ENCODE measurements around the gene SEC16A.
"Not testable (repeated sequence)": the region's sequence is repeated elsewhere in the genome, so short reads cannot be mapped to it uniquely, and the experiment has no call there.

Gene SEC16A

GRCh38 chr9:136421791-136422190 lies 61.0 kb downstream of the SEC16A start:
- no peak for FAIRE-seq

GRCh38 chr9:136419092-136419420 lies 63.8 kb downstream of the SEC16A start:
- no peak for FAIRE-seq

DNA sequence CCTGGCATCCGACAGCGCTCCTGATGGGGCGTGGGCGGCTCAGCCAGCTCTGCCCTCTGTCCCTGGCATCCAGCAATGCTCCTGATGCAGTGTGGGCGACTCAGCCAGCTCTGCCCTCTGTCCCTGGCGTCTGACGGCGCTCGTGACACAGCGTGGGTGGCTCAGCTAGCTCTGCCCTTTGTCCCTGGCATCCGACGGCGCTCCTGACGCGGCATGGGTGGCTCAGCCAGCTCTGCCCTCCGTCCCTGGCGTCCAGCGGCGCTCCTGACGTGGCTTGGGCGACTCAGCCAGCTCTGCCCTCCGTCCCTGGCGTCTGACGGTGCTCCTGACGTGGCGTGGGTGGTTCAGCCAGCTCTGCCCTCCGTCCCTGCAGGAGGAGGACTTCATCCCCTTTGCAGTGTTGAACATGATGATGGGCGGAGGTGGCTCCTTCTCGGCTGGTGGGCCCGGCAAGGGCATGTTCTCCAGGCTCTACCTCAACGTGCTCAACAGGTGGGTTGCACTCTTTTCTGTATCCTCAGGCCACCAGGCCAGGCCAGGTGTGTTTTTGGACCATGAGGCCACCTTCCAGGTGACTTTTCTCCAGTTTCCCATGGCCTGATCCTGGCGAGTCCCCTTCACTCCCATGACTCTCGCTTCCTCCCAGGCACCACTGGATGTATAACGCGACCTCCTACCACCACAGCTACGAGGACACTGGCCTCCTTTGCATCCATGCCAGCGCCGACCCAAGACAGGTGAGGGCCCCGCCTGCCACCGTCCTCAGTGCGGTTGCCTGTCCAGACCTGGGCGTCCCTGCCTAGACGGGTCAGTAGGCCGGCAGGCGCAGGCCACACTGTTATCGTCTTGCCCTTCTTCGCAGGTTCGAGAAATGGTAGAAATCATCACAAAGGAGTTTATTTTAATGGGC lies 64.4 kb downstream of the SEC16A start:
- FAIRE-seq = no peak

- FAIRE-seq = no peak
Observed at GRCh38 chr9:136416914-136417313, 65.9 kb downstream of the SEC16A start.

GRCh38 chr9:136416427-136416826 lies 66.4 kb downstream of the SEC16A start:
- no peak for FAIRE-seq

- FAIRE-seq = no peak
Observed at GRCh38 chr9:136412962-136413361, 69.9 kb downstream of the SEC16A start.

GRCh38 chr9:136411378-136411777 lies 71.5 kb downstream of the SEC16A start:
- no peak for FAIRE-seq

DNA sequence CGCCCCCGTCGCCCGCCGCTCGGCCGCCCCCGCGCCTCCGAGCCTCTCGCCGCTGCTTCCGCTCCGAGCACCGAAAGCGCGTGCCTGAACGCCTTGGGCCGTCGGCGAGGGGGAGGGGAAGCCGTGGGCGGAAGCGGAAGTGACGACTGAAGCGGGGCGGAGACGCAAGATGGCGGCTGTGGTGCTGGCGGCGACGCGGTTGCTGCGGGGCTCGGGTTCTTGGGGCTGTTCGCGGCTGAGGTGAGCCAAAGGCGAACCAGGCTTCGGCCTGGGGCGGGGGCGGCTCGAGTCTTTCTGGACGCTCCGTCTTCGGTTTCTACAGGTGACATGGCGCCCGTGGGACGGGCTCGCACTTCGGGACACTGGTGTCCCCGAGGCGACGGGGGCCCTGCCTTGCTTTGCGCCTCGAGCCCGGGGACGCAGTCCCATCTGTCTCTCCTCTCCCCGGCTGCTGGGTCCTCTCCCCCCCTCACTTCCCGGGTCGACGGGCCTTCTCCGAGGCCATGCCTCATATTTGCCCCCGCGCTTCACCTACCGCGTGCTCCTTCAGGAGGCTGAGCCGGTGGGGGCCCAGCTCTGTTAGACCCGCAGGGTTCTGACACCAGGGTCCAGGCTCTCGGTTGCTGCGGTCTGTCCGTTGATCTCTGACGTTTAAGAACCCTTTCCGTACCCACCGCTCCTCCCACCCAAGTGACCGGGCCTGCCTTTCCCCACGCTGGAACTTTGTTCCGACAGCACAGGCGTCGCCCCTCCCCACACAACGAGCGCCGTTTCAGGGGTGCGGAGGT lies 72.1 kb downstream of the SEC16A start, which contains the start of the genes ENTR1 and PMPCA:
Gene ENTR1 (minus strand): TSS at position 115 of the 788 bp plus-strand sequence. CDS start 217 bp downstream, outside the sequence.
Gene PMPCA (plus strand): TSS at position 159 of the 788 bp plus-strand sequence. CDS start 11 bp downstream, at position 170.
- FAIRE-seq = no peak

DNA sequence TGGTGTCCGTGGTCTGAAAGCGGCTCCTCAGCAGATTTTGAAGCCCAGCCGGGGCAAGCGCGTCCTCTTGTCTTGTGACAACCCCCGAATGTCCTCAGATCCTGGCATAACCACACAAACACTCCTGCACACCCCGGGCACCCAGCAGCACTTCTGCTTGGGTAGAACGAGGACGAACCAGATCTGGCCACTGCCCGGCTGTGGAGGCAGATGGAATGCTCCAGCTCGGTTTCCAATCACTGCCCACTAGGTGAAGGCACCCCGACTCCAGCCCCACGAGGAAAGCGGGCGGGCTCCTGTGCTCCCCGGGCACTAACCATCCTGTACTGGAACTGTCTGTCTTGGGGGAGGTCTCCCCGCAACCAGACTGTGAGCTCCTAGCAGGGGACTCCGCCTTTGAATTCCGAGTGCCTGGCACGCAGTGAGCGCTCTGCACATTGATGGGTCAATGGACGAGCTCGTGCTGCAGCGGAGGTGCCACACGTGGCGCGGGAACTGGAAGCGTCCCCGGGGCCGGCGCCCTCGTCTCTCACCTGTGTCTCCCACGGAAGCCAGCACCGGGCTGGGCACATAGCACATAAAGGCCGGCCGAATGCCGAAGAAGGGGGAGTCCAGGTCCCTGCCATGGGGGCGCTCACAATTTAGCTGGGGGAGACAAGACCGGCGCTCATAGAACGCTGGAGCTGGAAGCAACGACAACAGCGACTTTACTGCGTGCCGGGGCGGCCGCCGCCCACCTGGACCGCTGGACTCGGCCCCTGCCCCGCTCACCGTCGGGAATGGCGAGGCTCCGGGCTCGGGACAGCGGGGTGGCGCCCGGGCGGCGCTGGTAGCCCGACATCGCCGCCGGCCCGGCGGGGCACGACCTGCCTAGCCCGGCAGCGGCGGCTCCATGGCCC lies 73.0 kb downstream of the SEC16A start:
- FAIRE-seq = no peak

DNA sequence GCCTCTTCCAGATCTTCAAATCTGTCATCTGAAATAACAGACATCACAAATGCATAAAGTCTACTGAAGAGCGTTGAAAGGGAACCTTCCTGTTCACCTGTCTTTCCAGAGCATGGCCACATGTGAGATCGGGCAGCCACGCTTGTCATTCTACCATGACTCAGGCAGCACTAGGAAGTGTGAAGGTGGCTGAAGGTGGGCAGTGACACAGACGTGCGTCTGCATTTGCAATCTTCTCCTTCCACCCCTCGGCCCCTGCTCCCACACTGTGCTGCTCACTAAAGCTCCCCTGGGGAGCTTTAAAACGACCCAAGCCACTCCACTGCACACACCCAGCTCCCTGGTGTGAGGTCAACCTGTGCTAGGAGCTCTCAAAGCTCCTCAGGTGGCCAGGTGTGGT lies 74.9 kb downstream of the SEC16A start:
- no peak for FAIRE-seq

- not testable (repeated sequence) for FAIRE-seq
Observed at GRCh38 chr9:136407061-136407460, 75.8 kb downstream of the SEC16A start.

DNA sequence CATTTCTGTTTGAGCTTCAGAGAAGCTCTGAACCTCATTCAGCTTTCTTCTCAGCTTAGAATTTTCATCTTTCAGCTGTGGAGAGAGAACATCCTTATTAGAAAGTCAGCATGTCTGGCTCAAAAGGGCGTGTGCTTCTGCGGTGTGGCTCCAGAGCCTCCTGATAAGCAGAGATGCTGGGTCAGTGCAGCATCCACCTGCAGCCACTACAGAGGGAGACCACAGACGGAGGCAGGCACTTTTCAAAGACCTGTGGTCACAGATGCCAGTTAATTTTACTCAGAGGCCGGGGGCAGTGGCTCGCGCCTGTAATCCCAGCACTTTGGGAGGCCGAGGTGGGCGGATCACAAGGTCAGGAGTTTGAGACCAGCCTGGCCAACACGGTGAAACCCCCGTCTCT lies 76.9 kb downstream of the SEC16A start:
- FAIRE-seq = not testable (repeated sequence)

- FAIRE-seq = no peak
Observed at GRCh38 chr9:136405481-136405880, 77.4 kb downstream of the SEC16A start.

GRCh38 chr9:136404801-136405136 lies 78.1 kb downstream of the SEC16A start:
- FAIRE-seq = no peak

GRCh38 chr9:136403915-136404800 lies 78.7 kb downstream of the SEC16A start:
- no peak for FAIRE-seq

- no peak for FAIRE-seq
Observed at GRCh38 chr9:136403538-136403914, 79.3 kb downstream of the SEC16A start.

- no peak for FAIRE-seq
Observed at GRCh38 chr9:136402067-136402466, 80.8 kb downstream of the SEC16A start.

DNA sequence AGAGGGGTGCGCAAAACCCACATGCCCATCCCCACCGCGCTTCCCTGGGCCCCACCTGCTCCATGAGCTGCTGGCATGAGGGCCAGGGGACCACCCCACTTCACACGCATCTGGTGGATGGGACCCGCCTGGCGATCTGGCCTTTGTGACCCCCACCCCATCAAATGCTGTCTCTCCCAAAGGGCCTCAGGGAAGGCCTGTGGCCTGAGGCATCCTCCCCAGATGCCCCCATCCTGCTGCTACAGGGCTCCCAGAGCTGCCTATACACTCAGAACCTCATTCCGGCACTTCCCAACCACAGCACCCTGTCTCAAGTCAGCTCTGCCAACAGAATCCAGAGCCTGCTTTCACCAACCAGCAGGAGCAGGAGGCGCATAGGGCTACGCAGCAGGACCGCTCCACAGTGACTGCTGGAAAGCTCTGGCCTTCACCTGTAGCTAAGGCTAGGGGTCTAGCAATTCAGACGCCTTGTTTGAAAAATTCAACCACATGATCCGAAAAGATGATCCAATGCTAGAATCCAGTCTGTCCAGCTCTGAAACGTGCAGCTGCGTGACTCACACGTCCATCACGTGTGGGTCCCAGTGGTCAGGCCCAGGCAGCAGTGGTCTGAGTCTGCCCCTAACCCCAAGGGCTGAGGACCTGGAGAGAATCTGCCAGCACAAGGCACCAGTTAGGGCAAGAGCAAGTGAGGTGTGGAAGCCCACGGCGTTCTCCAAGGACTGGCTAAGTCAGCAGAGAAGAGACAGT lies 81.5 kb downstream of the SEC16A start:
- FAIRE-seq = no peak

DNA sequence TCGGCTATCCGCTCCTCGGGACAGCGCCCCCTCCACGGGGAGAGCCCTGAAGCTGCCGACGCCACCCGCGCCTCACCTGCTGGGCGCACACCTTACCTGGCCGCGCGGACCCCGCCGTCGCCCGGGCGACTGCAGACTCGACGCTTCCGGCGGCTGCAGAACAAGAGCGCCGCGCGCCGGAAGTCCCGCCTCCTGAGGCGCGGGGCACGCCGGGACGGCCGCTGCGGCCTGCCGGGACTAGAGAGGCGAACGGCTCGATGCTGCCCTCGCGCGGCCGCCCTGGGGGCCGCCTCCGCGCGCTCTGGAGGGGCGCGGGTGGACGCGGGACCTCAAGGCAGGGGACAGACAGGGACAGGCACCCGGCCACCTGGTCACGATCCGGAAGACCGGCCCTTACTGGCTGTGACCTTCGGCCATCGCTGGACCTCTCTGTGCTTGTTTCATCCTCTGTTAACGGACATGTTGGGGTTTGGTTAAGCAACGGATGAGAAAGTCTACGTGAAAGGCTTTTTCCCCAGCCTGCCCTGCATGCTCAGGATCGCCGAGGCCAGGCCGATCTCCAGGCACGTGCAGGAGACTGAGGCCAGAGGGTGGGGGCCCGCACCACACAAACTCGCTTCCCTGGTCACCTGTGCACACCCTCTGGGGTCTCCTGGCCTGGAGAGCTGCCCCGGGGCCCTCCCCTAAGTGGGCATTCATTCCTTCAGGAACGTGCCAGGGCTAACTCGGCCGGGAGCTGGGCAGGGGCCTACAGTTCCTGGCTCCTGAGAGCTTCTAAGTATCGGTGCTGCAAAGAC lies 82.6 kb downstream of the SEC16A start, which contains the start of gene SNAPC4:
Gene SNAPC4 (minus strand): TSS at position 133 of the 797 bp plus-strand sequence. CDS start 1,742 bp downstream, outside the sequence.
- FAIRE-seq = no peak
